Small intestine (tissue), 7 donors: ENCODE results near the gene PSMA7. TPM values are rescaled to one million over a fixed set of nuclear protein-coding genes. Genes with fewer than 3 reads are reported as not detected.

ENCODE experiments used
- DNase-seq, 2 donors: peaks; one replicate each; pipeline versions ENCODE4 v3.0.0 to v3.0.0-alpha.2; 2013
- FAIRE-seq: peaks from 2 replicates; lab custom pipeline; 2012; peaks lifted over from hg19 to GRCh38; lab: Jason Lieb, UNC
- H3K27ac ChIP-seq, 3 donors: one replicate each; pipeline ENCODE4 v1.5.1; 2013; ENCODE audit warnings: low read length in 2 of 3, mild to moderate bottlenecking in 2 of 3, control low read depth in 1 of 3, inconsistent platforms in 1 of 3, low read depth in 1 of 3, moderate library complexity in 1 of 3
- H3K27me3 ChIP-seq, 3 donors: one replicate each; pipeline ENCODE4 v1.6.1; 2013; ENCODE audit warnings: low read length in 3 of 3, inconsistent platforms in 1 of 3; ENCODE audit not compliant: control insufficient read depth in 3 of 3, insufficient read depth in 3 of 3
- H3K36me3 ChIP-seq, 3 donors: one replicate each; pipeline ENCODE4 v1.6.1; 2013; ENCODE audit warnings: low read length in 3 of 3, inconsistent platforms in 1 of 3, low read depth in 1 of 3, mild to moderate bottlenecking in 1 of 3, moderate library complexity in 1 of 3; ENCODE audit not compliant: control insufficient read depth in 3 of 3, insufficient read depth in 2 of 3
- H3K4me1 ChIP-seq, 3 donors: one replicate each; pipeline ENCODE4 v1.6.1; 2013; ENCODE audit warnings: low read length in 2 of 3, inconsistent platforms in 1 of 3, low read depth in 1 of 3, mild to moderate bottlenecking in 1 of 3, moderate library complexity in 1 of 3; ENCODE audit not compliant: control insufficient read depth in 3 of 3, insufficient read depth in 2 of 3
- H3K4me3 ChIP-seq, 3 donors: one replicate each; pipeline ENCODE4 v1.5.1; 2013; ENCODE audit warnings: low read length in 3 of 3, control low read depth in 1 of 3, inconsistent platforms in 1 of 3, low read depth in 1 of 3, mild to moderate bottlenecking in 1 of 3, moderate library complexity in 1 of 3
- H3K9me3 ChIP-seq, 2 donors: one replicate each; pipeline ENCODE4 v1.6.1; 2013; ENCODE audit warnings: low read depth in 1 of 2, low read length in 1 of 2; ENCODE audit not compliant: control insufficient read depth in 2 of 2, insufficient read depth in 1 of 2
- whole genome bisulfite sequencing, 3 donors: extraction: QIAGEN DNeasy Blood & Tissue Kit; methylation state at CpG; one replicate each; pipeline ENCODE4 v1.1.7; 2013; 5-methylcytosine and 5-hydroxymethylcytosine counted together
- polyA plus RNA-seq, 4 donors: library from polyadenylated mRNA; stranded (reverse) in 3 of 4; unstranded in 1 of 4; fragments of 200-250 nt in 3 of 4; fragments of 120-200 nt in 1 of 4; gene quantifications; one replicate each; pipeline versions ENCODE4 v1.2.1 to v1.2.3, GENCODE V29; 2013
- donor health status: healthy with polysubstance abuse.
- donor health status: control.
- donor health status: control.
- donor health status: Bipolar disorder and iron deficiency.
- donor health status: healthy.

PSMA7 gene
- polyA plus RNA-seq, 4 donors = 136 to 378 (median 310) TPM

DNA sequence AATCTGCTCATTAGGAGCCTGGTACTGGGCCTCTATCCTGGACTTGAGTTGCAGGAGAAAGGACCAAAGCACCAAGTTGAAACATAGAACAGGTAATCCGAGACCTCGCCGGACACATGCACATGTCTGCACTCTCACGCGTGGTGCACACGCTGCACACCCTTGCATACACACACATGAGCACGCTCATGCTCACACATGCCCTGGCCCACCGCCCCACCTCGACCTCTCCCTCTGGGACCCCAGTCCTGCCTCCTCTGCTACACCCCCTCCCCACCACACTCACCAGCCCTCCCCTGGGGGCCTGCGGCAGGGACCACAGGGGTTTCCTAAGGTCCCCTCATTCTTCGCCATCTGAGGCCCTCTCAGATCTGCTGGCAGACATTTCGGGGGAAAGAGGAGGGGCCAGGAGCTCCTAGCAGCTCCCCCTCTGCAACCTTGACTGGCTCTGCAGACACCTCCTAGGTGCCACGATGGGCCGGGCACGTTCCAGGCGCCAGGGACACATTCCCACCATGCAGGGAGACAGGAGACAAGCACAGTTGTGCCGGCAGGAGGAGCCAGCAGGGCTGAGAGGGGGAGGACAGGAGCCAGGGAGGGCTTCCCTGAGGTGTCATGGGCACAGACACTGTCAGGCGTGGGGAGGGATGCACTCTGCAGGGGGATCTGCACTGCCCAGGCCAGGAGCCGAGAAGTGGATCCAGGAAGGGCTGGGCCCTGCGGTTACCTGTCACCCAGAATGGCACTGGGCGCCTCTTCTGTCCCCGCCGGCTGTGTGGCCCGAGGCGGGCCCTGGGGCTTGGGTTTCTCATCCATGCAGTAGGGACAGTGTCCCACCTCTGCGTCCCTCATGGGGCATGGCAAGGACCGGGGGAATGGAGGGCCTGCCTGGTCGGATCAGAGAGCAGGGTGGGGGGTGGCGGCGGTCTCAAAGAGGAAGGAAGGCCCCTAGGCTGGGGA is 46.5 kb downstream of the PSMA7 start:
- no peak for FAIRE-seq
- Histone ChIP-seq H3K36me3 (no peaks in the 10 kb centered on the region), H3K27ac (no peak overlapping the region), H3K27me3 (peaks cover 0 to 2% (median 0%) of the 10 kb centered on the region in 3 donors), H3K4me1 (no peaks in the 10 kb centered on the region), H3K9me3 (peaks cover 0 to 12% of the 10 kb centered on the region in 2 donors), H3K4me3 (no peak overlapping the region)
- DNase-seq = no peak
- WGBS, 3 donors = 88 to 94% (median 89%) methylated on average over 29 to 30 of the region's 30 CpGs

DNA sequence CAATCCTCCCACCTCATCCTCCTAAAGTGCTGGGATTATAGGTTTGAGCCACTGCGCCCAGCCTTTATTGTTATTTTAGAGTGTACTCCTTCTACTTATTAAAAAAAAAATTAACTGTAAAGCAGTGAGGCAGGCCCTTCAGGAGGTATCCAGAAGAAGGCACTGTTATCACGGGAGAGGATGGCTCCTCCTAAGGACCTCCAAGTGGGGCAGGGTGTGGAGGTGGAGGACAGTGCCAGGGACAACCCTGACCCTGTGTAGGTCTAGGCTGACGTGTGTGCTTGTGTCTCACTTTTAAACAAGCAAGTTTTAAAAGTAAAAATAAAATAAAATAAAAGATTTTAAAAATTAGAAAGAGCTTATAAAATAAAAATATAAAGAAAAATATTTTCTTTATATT is 53.8 kb downstream of the PSMA7 start:
- no peaks in the 10 kb centered on the region for H3K36me3 ChIP-seq
- peaks cover 0 to 5% (median 0%) of the 10 kb centered on the region in 3 donors for H3K27me3 ChIP-seq
- WGBS, 3 donors = 45 to 52% (median 45%) methylated on average over 3 of the region's 3 CpGs
- no peak overlapping the region for H3K27ac ChIP-seq
- H3K4me1 ChIP-seq = no peaks in the 10 kb centered on the region
- DNase-seq (no peak), FAIRE-seq (no peak)
- H3K4me3 ChIP-seq = no peak overlapping the region
- H3K9me3 ChIP-seq = no peaks in the 10 kb centered on the region

DNA sequence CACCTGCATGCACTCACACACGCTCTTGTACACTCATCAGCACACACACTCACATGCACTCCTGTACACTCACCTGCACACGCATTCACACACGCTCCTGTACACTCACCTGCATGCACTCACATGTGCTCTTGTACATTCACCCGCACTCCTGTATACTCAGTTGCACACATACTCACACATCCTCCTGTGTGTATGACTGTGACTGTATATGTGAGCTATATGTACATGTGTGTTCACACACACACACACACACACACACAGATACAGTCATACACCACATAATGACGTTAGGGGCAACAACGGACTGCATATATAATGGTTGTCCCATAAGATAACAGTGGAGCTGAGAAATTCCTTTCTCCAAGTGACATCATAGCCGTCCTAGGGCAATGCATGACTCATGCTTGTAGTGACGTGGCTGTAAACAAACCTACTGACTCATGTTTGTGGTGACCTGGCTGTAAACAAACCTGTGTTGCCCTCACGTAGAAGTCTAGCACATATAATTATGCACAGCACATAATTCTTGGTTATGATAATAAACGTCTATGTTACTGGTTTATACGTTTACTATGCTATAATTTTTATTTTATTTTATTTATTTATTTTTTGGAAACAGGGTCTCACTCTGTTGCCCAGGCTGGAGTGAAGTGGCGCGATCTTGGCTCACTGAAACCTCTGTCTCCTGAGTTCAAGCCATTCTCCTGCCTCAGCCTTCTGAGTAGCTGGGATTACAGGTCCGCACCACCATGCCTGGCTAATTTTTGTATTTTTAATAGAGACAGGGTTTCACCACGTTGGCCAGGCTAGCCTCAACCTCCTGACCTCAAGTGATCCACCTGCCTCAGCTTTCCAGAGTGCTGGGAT is 54.7 kb downstream of the PSMA7 start:
- WGBS, 3 donors = 53 to 63% (median 59%) methylated on average over 15 of the region's 15 CpGs
- H3K9me3 ChIP-seq = no peaks in the 10 kb centered on the region
- no peak overlapping the region for H3K27ac ChIP-seq
- FAIRE-seq = no peak
- no peaks in the 10 kb centered on the region for H3K36me3 ChIP-seq
- H3K4me1 ChIP-seq = no peaks in the 10 kb centered on the region
- H3K4me3 ChIP-seq = no peak overlapping the region
- H3K27me3 ChIP-seq = peaks cover 0 to 5% (median 0%) of the 10 kb centered on the region in 3 donors
- DNase-seq = peak; percentile 17 to 62

DNA sequence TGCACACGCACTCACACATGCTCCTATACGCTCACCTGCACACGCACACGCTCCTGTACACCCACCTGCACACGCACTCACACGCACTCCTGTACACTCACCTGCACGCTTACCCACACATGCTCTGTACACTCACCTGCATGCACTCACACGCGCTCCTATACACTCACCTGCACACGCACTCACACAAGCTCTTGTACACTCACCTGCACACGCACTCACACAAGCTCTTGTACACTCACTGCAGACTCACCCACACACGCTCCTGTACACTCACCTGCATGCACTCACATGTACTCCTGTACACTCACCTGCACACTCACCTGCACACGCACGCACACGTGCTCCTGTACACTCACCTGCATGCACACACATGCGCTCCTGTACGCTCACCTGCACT is 55.6 kb downstream of the PSMA7 start:
- H3K27me3 ChIP-seq = peaks cover 0 to 5% (median 0%) of the 10 kb centered on the region in 3 donors
- FAIRE-seq (no peak), DNase-seq (no peak)
- 89 to 93% (median 91%) methylated on average over 17 of the region's 17 CpGs for WGBS, 3 donors
- no peak overlapping the region for H3K27ac ChIP-seq
- H3K4me1 ChIP-seq = no peaks in the 10 kb centered on the region
- H3K4me3 ChIP-seq = no peak overlapping the region
- H3K36me3 ChIP-seq = no peaks in the 10 kb centered on the region
- H3K9me3 ChIP-seq = no peaks in the 10 kb centered on the region

DNA sequence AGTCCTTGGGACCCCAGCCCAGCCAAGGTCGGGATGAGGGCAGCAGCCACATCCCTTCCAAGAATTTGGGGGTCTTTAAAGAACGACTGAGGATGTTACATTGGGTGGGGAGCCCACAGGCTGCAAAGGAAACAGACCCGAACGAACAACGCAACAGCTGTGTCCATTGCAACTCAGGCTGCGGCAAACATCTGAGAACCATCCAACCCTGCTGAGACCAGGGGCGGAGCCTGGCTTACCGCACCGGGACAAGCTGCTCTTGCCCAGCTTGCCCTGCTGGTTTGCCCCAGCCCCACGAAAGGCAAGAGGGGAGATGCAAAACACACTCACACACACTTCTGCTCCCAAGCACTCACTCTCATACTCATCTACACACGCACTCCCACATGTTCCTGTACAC is 56.0 kb downstream of the PSMA7 start:
- Histone ChIP-seq H3K4me3 (no peak overlapping the region), H3K27me3 (peaks cover 0 to 5% (median 0%) of the 10 kb centered on the region in 3 donors), H3K27ac (no peak overlapping the region), H3K9me3 (no peaks in the 10 kb centered on the region), H3K36me3 (no peaks in the 10 kb centered on the region), H3K4me1 (no peaks in the 10 kb centered on the region)
- FAIRE-seq (no peak), DNase-seq (no peak)
- WGBS, 3 donors = 28 to 42% (median 30%) methylated on average over 8 to 11 of the region's 11 CpGs

Other genes starting within 250 kb of the PSMA7 start
- gene TAF4, start 77.5 kb downstream of the PSMA7 start, polyA plus RNA-seq = 10 to 100 TPM in 1 of 4 donors, 1 to 10 TPM in 3; 4.6 to 18.3 (median 7.9) TPM
- gene LSM14B, start 20.9 kb downstream of the PSMA7 start, polyA plus RNA-seq = 10 to 100 TPM; 11.9 to 47.0 (median 18.2) TPM
- 10 to 100 TPM in 2 of 4 donors, 1 to 10 TPM in 2; 7.5 to 17.5 (median 11.3) TPM for gene SS18L1, start 375 bp upstream of the PSMA7 start, polyA plus RNA-seq
- 10 to 100 TPM; 24.9 to 39.4 (median 31.5) TPM for gene MTG2, start 39.6 kb upstream of the PSMA7 start, polyA plus RNA-seq
- gene HRH3, start 76.9 kb upstream of the PSMA7 start, polyA plus RNA-seq = under 1 TPM in 2 of 4 donors, not detected in 2; 0.06 to 0.31 TPM
- gene OSBPL2, start 95.1 kb upstream of the PSMA7 start, polyA plus RNA-seq = 10 to 100 TPM; 19.9 to 36.9 (median 29.3) TPM
- 10 to 100 TPM; 44.5 to 93.4 (median 88.3) TPM for gene ADRM1, start 159.6 kb upstream of the PSMA7 start, polyA plus RNA-seq
- 10 to 100 TPM in 2 of 4 donors, 1 to 10 TPM in 2; 1.3 to 62.8 (median 23.0) TPM for gene LAMA5, start 223.9 kb upstream of the PSMA7 start, polyA plus RNA-seq
- 1,000 to 10,000 TPM; 2,127 to 8,814 (median 3,344) TPM for gene RPS21, start 243.7 kb upstream of the PSMA7 start, polyA plus RNA-seq